PFSK-1 (cell line): ENCODE measurements around the gene SETD1A.

ENCODE experiments used
- POLR2AphosphoS5 ChIP-seq: IDR thresholded peaks from 2 replicates; pipeline ENCODE4 v1.6.1; 2012; ENCODE audit warnings: low read depth, mild to moderate bottlenecking, control low read depth, low read length, moderate library complexity
- REST ChIP-seq, 2 experiments: IDR thresholded peaks; 2 replicates each; pipeline versions ENCODE4 v1.6.1 to v1.8.0; 2011 to 2012; ENCODE audit warnings: low read depth in 2 of 2, low read length in 2 of 2, control low read depth in 1 of 2, inconsistent platforms in 1 of 2, mild to moderate bottlenecking in 1 of 2, moderate library complexity in 1 of 2; ENCODE audit not compliant: insufficient read depth in 1 of 2
- TAF1 ChIP-seq: IDR thresholded peaks from 2 replicates; pipeline ENCODE4 v1.6.1; 2012; ENCODE audit warnings: low read length, control low read depth, borderline replicate concordance; ENCODE audit not compliant: insufficient read depth

GRCh38 chr16:30931068-30931650, 26.4 kb upstream of the SETD1A start:
- TF ChIP-seq REST (IDR thresholded peaks at IDR 0.05; ENCODE audit: insufficient read depth in 1 of 2, low read depth in 2 of 2, low read length in 2 of 2) (no peak), POLR2AphosphoS5 (no peak), TAF1 (no peak)
